H9 (cell line): ENCODE measurements around the gene CCDC60. TPM values are rescaled to one million over a fixed set of nuclear protein-coding genes. Genes with fewer than 3 reads are reported as not detected.

Source experiments
- DNase-seq: peaks from one replicate; pipeline ENCODE4 v3.0.0-alpha.2; 2017
- H2AFZ ChIP-seq: one replicate; pipeline ENCODE4 v1.6.1; 2013; ENCODE audit warnings: mild to moderate bottlenecking, low read length, control low read depth, moderate library complexity
- H2AK5ac ChIP-seq: 2 replicates; pipeline ENCODE4 v1.6.1; 2013; ENCODE audit warnings: low read length, control low read depth, mixed read lengths; ENCODE audit not compliant: insufficient read length
- H2BK120ac ChIP-seq: one replicate; pipeline ENCODE4 v1.6.1; 2013; ENCODE audit warnings: low read depth, mild to moderate bottlenecking, low read length, control low read depth, inconsistent platforms; ENCODE audit not compliant: poor library complexity, severe bottlenecking
- H2BK12ac ChIP-seq: 2 replicates; pipeline ENCODE4 v1.6.1; 2013; ENCODE audit warnings: low read length, control low read depth, mixed read lengths, low read depth; ENCODE audit not compliant: insufficient read length
- H2BK15ac ChIP-seq: 2 replicates; pipeline ENCODE4 v1.6.1; 2013; ENCODE audit warnings: low read depth, low read length, control low read depth
- H2BK20ac ChIP-seq: one replicate; pipeline ENCODE4 v1.6.1; 2013; ENCODE audit warnings: low read depth, mild to moderate bottlenecking, low read length, control low read depth, inconsistent platforms; ENCODE audit not compliant: poor library complexity, severe bottlenecking
- H2BK5ac ChIP-seq: 2 replicates; pipeline ENCODE4 v1.6.1; 2013; ENCODE audit warnings: low read length, control low read depth, mixed read lengths; ENCODE audit not compliant: insufficient read length
- H3K14ac ChIP-seq: 2 replicates; pipeline ENCODE4 v1.6.1; 2013; ENCODE audit warnings: low read length, control low read depth; ENCODE audit not compliant: insufficient read depth
- H3K18ac ChIP-seq: 2 replicates; pipeline ENCODE4 v1.6.1; 2013; ENCODE audit warnings: low read depth, mild to moderate bottlenecking, mixed read lengths, low read length, control low read depth; ENCODE audit not compliant: insufficient read length
- H3K23ac ChIP-seq: 2 replicates; pipeline ENCODE4 v1.6.1; 2013; ENCODE audit warnings: low read length, control low read depth, mixed read lengths, low read depth; ENCODE audit not compliant: insufficient read length
- H3K23me2 ChIP-seq: 2 replicates; pipeline ENCODE4 v1.6.1; 2013; ENCODE audit warnings: low read depth, mild to moderate bottlenecking, mixed read lengths, low read length, control low read depth; ENCODE audit not compliant: insufficient read length, poor library complexity, severe bottlenecking
- H3K27ac ChIP-seq: 2 replicates; pipeline ENCODE4 v1.5.1; 2013; ENCODE audit warnings: low read length, control low read depth, mixed read lengths, low read depth; ENCODE audit not compliant: insufficient read length
- H3K27me3 ChIP-seq: 2 replicates; pipeline ENCODE4 v1.6.1; 2013; ENCODE audit warnings: low read length, control low read depth, inconsistent platforms; ENCODE audit not compliant: insufficient read depth
- H3K4ac ChIP-seq: 2 replicates; pipeline ENCODE4 v1.6.1; 2013; ENCODE audit warnings: low read depth, mild to moderate bottlenecking, control low read depth, inconsistent platforms, low read length, moderate library complexity
- H3K4me1 ChIP-seq: 2 replicates; pipeline ENCODE4 v1.6.1; 2013; ENCODE audit warnings: low read length, control low read depth, inconsistent platforms; ENCODE audit not compliant: insufficient read depth
- H3K4me2 ChIP-seq: 2 replicates; pipeline ENCODE4 v1.6.1; 2013; ENCODE audit warnings: low read length, control low read depth, mixed read lengths; ENCODE audit not compliant: insufficient read length, insufficient read depth
- H3K56ac ChIP-seq: 2 replicates; pipeline ENCODE4 v1.6.1; 2013; ENCODE audit warnings: low read depth, mild to moderate bottlenecking, mixed read lengths, low read length, control low read depth; ENCODE audit not compliant: insufficient read length
- H3K79me1 ChIP-seq: 2 replicates; pipeline ENCODE4 v1.6.1; 2013; ENCODE audit warnings: low read depth, mild to moderate bottlenecking, moderate library complexity, low read length, control low read depth, inconsistent platforms; ENCODE audit not compliant: insufficient read depth, poor library complexity, severe bottlenecking
- H3K79me2 ChIP-seq: 2 replicates; pipeline ENCODE4 v1.6.1; 2013; ENCODE audit warnings: low read length, control low read depth, inconsistent platforms; ENCODE audit not compliant: insufficient read depth
- H3K9ac ChIP-seq: 2 replicates; pipeline ENCODE4 v1.6.1; 2013; ENCODE audit warnings: low read length, control low read depth, mixed read lengths; ENCODE audit not compliant: insufficient read length; ENCODE audit errors: extremely low read depth
- H3K9me3 ChIP-seq: one replicate; pipeline ENCODE4 v1.6.1; 2013; ENCODE audit warnings: low read depth, low read length, inconsistent platforms; ENCODE audit not compliant: control insufficient read depth
- H3T11ph ChIP-seq: one replicate; pipeline ENCODE4 v1.6.1; 2013; ENCODE audit warnings: mild to moderate bottlenecking, low read length, control low read depth, inconsistent platforms
- H4K20me1 ChIP-seq: one replicate; pipeline ENCODE4 v1.6.1; 2013; ENCODE audit not compliant: control insufficient read depth, insufficient read length, insufficient read depth
- H4K5ac ChIP-seq: 2 replicates; pipeline ENCODE4 v1.6.1; 2013; ENCODE audit warnings: low read depth, mild to moderate bottlenecking, mixed read lengths, low read length, control low read depth; ENCODE audit not compliant: insufficient read length
- H4K8ac ChIP-seq: replicated peaks from 2 replicates; pipeline ENCODE4 v1.6.1; 2013; ENCODE audit warnings: low read length, control low read depth, mixed read lengths, low read depth; ENCODE audit not compliant: insufficient read length
- H4K91ac ChIP-seq: 2 replicates; pipeline ENCODE4 v1.6.1; 2013; ENCODE audit warnings: low read depth, mild to moderate bottlenecking, moderate library complexity, mixed read lengths, low read length, control low read depth; ENCODE audit not compliant: insufficient read length
- H3K27ac Mint-ChIP-seq, 3 experiments: 2 replicates in 2 of 3; 3 replicates in 1 of 3; pipeline ENCODE4 v1.8.0; 2020 to 2021; ENCODE audit warnings: mixed read lengths in 3 of 3, mild to moderate bottlenecking in 1 of 3, moderate library complexity in 1 of 3
- H3K27me3 Mint-ChIP-seq: 2 replicates; pipeline ENCODE4 v1.8.0; 2021; ENCODE audit warnings: low read depth, mild to moderate bottlenecking, moderate library complexity, mixed read lengths
- H3K36me3 Mint-ChIP-seq, 3 experiments: 2 replicates in 2 of 3; 3 replicates in 1 of 3; pipeline ENCODE4 v1.8.0; 2020 to 2021; ENCODE audit warnings: low read depth in 3 of 3, mixed read lengths in 3 of 3; ENCODE audit not compliant: insufficient read depth in 1 of 3
- H3K4me1 Mint-ChIP-seq, 2 experiments: 2 replicates each; pipeline ENCODE4 v1.8.0; 2020; ENCODE audit warnings: mixed read lengths in 2 of 2
- H3K4me3 Mint-ChIP-seq, 2 experiments: 2 replicates in 1 of 2; 3 replicates in 1 of 2; pipeline ENCODE4 v1.8.0; 2020 to 2021; ENCODE audit warnings: mild to moderate bottlenecking in 2 of 2, mixed read lengths in 2 of 2, moderate library complexity in 1 of 2
- H3K9me3 Mint-ChIP-seq, 2 experiments: 2 replicates in 1 of 2; 3 replicates in 1 of 2; pipeline ENCODE4 v1.8.0; 2020; ENCODE audit warnings: mild to moderate bottlenecking in 2 of 2, mixed read lengths in 2 of 2, moderate library complexity in 1 of 2
- CTCF ChIP-seq: fragments of 200-600 bp; sonication (generic); conservative IDR thresholded peaks from 3 replicates; pipeline ENCODE4 v1.8.0; 2021; ENCODE audit warnings: antibody characterized with exemption, mild to moderate bottlenecking
- WGBS: extraction: QIAGEN DNeasy Blood & Tissue Kit; methylation state at CpG from one replicate; pipeline ENCODE4 v1.1.7; 2013; ENCODE audit warnings: missing lambda C conversion rate, low lambda C conversion rate, mixed read lengths; ENCODE audit not compliant: insufficient read length; ENCODE audit errors: extremely low coverage; 5-methylcytosine and 5-hydroxymethylcytosine counted together
- total RNA-seq: library from RNA; stranded (reverse); gene quantifications from 2 replicates; pipeline ENCODE4 v1.2.1, GENCODE V29; 2021

Gene CCDC60
- total RNA-seq, 1 experiment from 2014 or later: 0.44 TPM

GRCh38 chr12:119457271-119457670 lies 122.7 kb downstream of the CCDC60 start:
- H3K27ac ChIP-seq: no peak overlapping the region
- no peak overlapping the region for H4K8ac ChIP-seq
- no peak overlapping the region for H3K18ac ChIP-seq
- no peak overlapping the region for H3K14ac ChIP-seq
- H3K9ac ChIP-seq: no peak overlapping the region
- no peaks in the 10 kb centered on the region for H3K79me1 ChIP-seq
- no peak overlapping the region for H3K4ac ChIP-seq
- no peak overlapping the region for H3T11ph ChIP-seq
- no peak overlapping the region for H2BK15ac ChIP-seq
- no peaks in the 10 kb centered on the region for H3K9me3 ChIP-seq
- H2BK20ac ChIP-seq: no peak overlapping the region
- H4K20me1 ChIP-seq: no peaks in the 10 kb centered on the region
- H2AK5ac ChIP-seq: no peak overlapping the region
- WGBS: no CpG with 5 or more reads among the region's 2 CpGs
- Mint-ChIP-seq H3K9me3 (peaks cover 4 to 5% of the 10 kb centered on the region in 2 experiments; a peak in 4 of 5 replicates), H3K27ac (no peak overlapping the region), H3K4me1 (peaks cover 14 to 18% of the 10 kb centered on the region in 2 experiments), H3K4me3 (no peak overlapping the region), H3K36me3 (peaks cover 3 to 6% (median 4%) of the 10 kb centered on the region in 3 experiments; a peak in 6 of 7 replicates), H3K27me3 (peaks cover 2% of the 10 kb centered on the region; the same call in 1 of the 2 replicates)
- peaks cover 4% of the 10 kb centered on the region; the same call in 1 of the 2 replicates for H3K4me1 ChIP-seq
- no peak for TF ChIP-seq CTCF
- H3K23me2 ChIP-seq: no peaks in the 10 kb centered on the region
- no peak overlapping the region for H4K91ac ChIP-seq
- no peaks in the 10 kb centered on the region for H3K27me3 ChIP-seq
- H2BK12ac ChIP-seq: no peak overlapping the region
- H4K5ac ChIP-seq: no peak overlapping the region
- no peaks in the 10 kb centered on the region for H3K79me2 ChIP-seq
- H3K23ac ChIP-seq: no peak overlapping the region
- H3K56ac ChIP-seq: no peak overlapping the region
- H2BK5ac ChIP-seq: no peak overlapping the region
- DNase-seq: no peak
- no peak overlapping the region for H2AFZ ChIP-seq
- no peak overlapping the region for H3K4me2 ChIP-seq
- no peak overlapping the region for H2BK120ac ChIP-seq
